Nucleus accumbens (tissue), 56 donors: Measurements from ENCODE around the gene COL24A1.
A peak's percentile ranks its signal among the peaks of the same experiment; 100 is the strongest.

Experiments used
- DNase-seq, 56 donors: peaks; one replicate each; lab custom pipeline; 2025; lab: John Stamatoyannopoulos, UW

The COL24A1 gene

GRCh38 chr1:86156566-86157455, at the start of gene COL24A1:
Gene COL24A1 (minus strand): TSS chr1:86156772. CDS start chr1:86156396, 376 bp downstream.
- DNase-seq: peak in 9 of 56 donors; percentile 6 to 47 (median 24)

- no peak for DNase-seq
These were observed 49.2 kb upstream of the COL24A1 start for GRCh38 chr1:86205741-86206140.

GRCh38 chr1:86202552-86203340, 46.2 kb upstream of the COL24A1 start:
- DNase-seq: no peak

DNA sequence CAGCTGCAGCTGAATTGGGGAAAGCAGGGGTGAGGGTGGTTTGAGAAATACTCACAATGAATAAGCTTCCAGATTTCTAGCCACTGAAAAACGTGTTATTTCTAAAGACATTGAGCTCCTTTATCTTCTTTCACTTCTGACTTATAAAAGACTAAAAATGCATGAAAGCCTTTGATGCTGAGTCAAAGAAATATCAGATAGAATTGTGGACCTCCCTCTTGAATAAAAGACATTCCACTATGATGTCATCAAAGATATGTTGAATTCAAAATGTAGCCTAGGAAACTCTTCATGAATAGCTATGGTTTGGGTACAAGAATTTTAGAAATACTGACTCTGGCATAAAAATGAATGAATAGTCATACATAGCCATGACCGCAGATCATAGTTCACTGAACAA, 44.7 kb upstream of the COL24A1 start:
- DNase-seq: no peak

DNA sequence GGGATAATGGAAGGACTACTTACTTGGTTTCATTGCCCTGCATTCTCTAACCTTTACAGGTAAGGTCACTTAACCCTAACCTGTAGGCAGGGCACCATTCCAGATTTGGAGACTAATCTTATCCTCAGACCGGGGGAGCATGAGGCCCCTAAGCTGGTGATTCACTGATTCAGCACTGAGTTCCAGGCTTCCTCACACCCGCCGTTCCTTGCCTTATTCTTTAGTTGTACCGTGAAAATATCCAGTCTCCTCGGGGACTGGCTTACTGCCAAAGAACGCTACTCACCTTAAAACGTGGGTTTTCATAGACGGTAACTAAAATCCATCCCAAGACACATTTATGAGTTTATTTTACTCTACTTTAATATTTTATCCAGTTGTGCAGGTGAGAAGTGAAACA, 44.3 kb upstream of the COL24A1 start:
- no peak for DNase-seq

- no peak for DNase-seq
These were observed 40.8 kb upstream of the COL24A1 start for GRCh38 chr1:86197206-86197855.

GRCh38 chr1:86195281-86195680, 38.7 kb upstream of the COL24A1 start:
- no peak for DNase-seq

GRCh38 chr1:86194491-86195034, 38.0 kb upstream of the COL24A1 start:
- no peak for DNase-seq

DNA sequence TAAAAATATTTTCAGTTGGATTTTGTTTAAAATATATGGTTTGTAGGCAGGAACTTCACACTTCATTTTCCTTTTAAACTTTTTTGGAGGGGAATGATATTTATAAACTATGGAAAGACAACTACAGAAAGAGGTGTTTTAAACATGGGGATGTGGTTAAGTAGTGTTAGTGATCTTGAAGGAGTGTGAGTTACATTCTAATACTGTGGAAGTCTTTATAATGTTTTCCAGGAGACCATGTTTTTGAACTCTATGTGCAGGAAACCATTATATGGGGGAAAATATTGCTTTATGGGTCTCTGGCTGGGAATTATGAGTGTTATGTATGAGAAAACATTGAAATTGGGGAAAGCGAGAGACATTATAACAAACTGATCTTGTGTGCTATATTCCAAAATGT, 35.8 kb upstream of the COL24A1 start:
- DNase-seq: no peak

- DNase-seq: no peak
These were observed 35.4 kb upstream of the COL24A1 start for GRCh38 chr1:86191958-86192357.

- no peak for DNase-seq
These were observed 34.3 kb upstream of the COL24A1 start for GRCh38 chr1:86190873-86191272.

DNA sequence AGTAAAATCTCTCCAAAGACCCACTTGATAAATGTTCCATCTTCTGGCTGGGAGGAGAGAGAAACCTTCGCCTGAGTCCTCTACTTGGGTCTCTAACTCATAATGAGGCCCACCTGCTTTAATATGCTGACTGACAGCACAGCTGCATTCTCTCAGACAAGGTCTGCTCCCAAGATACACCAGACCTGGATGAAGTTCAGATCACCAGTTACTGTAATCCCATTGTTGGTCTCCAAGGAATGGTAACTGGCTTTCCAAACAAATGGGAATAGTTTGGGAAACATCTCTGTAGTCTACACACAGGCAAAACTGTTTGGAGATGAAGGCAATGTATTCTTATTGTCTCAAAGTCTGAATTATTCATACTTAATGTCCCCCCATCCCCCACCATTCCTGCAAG, 27.9 kb upstream of the COL24A1 start:
- DNase-seq: no peak

GRCh38 chr1:86183810-86184209, 27.2 kb upstream of the COL24A1 start:
- DNase-seq: no peak

DNA sequence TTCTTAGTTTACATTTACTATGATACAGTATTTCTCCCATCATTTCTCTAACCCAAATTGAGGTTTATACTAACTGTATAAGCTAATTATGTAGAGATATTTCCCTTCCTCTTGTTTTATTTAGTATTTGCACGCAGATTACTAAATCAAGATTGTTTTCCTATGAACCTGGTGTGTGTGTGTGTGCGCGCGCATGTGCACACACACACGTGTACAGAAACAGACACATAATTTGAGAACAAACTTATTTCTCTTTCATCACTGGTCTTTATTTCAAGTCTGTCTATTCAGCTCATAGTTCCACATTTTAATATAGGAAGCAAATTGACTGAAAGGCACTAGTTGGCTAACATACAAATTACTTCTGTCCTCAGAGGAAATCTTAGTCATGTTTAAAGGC, 19.7 kb upstream of the COL24A1 start:
- no peak for DNase-seq

GRCh38 chr1:86175756-86176155, 19.2 kb upstream of the COL24A1 start:
- DNase-seq: no peak

- no peak for DNase-seq
These were observed 13.1 kb upstream of the COL24A1 start for GRCh38 chr1:86169625-86170024.

DNA sequence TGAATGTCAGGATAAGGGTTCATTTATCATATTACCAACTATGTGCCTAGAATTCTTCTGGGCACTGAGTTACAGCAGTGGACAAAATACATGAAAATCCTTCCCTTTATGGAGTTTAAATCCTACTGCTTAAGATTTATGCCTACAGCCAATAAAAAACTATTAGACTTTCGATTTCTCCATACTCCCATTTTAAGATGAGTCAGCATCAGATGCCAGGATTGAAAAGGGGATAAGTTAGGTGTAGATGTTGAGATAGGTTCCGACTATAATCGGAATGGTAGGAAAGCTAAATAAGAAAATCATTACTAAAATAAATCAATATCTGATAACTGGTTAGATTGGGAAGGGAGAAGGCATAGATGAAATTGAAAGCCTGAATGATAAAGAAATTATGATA, 3.2 kb upstream of the COL24A1 start:
- no peak for DNase-seq

- peak in 1 of 56 donors; percentile 4 for DNase-seq
These were observed 586 bp downstream of the COL24A1 start for GRCh38 chr1:86155807-86156565.

- no peak for DNase-seq
These were observed 1.3 kb downstream of the COL24A1 start for GRCh38 chr1:86155051-86155806.
